Keratinocyte (primary cell): ENCODE data around the gene ZNF154. TPM values are rescaled to one million over a fixed set of nuclear protein-coding genes. Genes with fewer than 3 reads are reported as not detected.

Experiments used
- DNase-seq: peaks from one replicate; pipeline ENCODE4 v3.0.0-alpha.2; 2011; ENCODE audit warnings: low read depth, missing footprints, low spot score
- FAIRE-seq: peaks from 2 replicates; lab custom pipeline; 2011; peaks lifted over from hg19 to GRCh38; lab: Jason Lieb, UNC
- H2AFZ ChIP-seq: 2 replicates; pipeline ENCODE4 v1.6.0; 2012; ENCODE audit warnings: low read length, control low read depth, inconsistent platforms; ENCODE audit not compliant: control insufficient read depth
- H3K27ac ChIP-seq: 2 replicates; pipeline ENCODE4 v1.5.1; 2011; ENCODE audit warnings: low read length; ENCODE audit not compliant: control insufficient read depth, insufficient read depth
- H3K27me3 ChIP-seq: 3 replicates; pipeline ENCODE4 v1.6.0; 2011; ENCODE audit warnings: low read length; ENCODE audit not compliant: control insufficient read depth, insufficient read depth; ENCODE audit errors: extremely low read depth
- H3K36me3 ChIP-seq, 2 experiments: 2 replicates in 1 of 2; 3 replicates in 1 of 2; pipeline ENCODE4 v1.5.1; 2011; ENCODE audit warnings: low read length in 2 of 2, mild to moderate bottlenecking in 1 of 2; ENCODE audit not compliant: control insufficient read depth in 2 of 2, insufficient read depth in 2 of 2; ENCODE audit errors: extremely low read depth in 1 of 2
- H3K4me1 ChIP-seq: 3 replicates; pipeline ENCODE4 v1.5.1; 2011; ENCODE audit warnings: low read length; ENCODE audit not compliant: control insufficient read depth, insufficient read depth; ENCODE audit errors: extremely low read depth
- H3K4me2 ChIP-seq: 3 replicates; pipeline ENCODE4 v1.6.0; 2011; ENCODE audit warnings: low read depth, low read length; ENCODE audit not compliant: control insufficient read depth, insufficient read depth; ENCODE audit errors: extremely low read depth
- H3K4me3 ChIP-seq, 3 experiments: fragments of 200-600 bp in 1 of 3; sonication (generic) in 1 of 3; 2 replicates in 2 of 3; 3 replicates in 1 of 3; pipeline ENCODE4 v1.5.1; 2011 to 2016; ENCODE audit warnings: low read length in 3 of 3, mild to moderate bottlenecking in 3 of 3, control low read depth in 2 of 3, inconsistent platforms in 1 of 3, low read depth in 1 of 3, mixed read lengths in 1 of 3, mixed run types in 1 of 3, moderate library complexity in 1 of 3; ENCODE audit not compliant: control insufficient read depth in 2 of 3, insufficient read depth in 2 of 3; ENCODE audit errors: extremely low read depth in 1 of 3
- H3K79me2 ChIP-seq: 2 replicates; pipeline ENCODE4 v1.6.0; 2012; ENCODE audit warnings: low read length; ENCODE audit not compliant: control insufficient read depth, insufficient read depth
- H3K9ac ChIP-seq: 3 replicates; pipeline ENCODE4 v1.6.0; 2011; ENCODE audit warnings: low read length; ENCODE audit not compliant: control insufficient read depth, insufficient read depth; ENCODE audit errors: extremely low read depth
- H3K9me1 ChIP-seq: 3 replicates; pipeline ENCODE4 v1.6.0; 2011; ENCODE audit warnings: low read length; ENCODE audit not compliant: control insufficient read depth, insufficient read depth; ENCODE audit errors: extremely low read depth
- H3K9me3 ChIP-seq: 2 replicates; pipeline ENCODE4 v1.5.1; 2012; ENCODE audit warnings: low read depth, low read length; ENCODE audit not compliant: control insufficient read depth
- H4K20me1 ChIP-seq: 3 replicates; pipeline ENCODE4 v1.6.0; 2011; ENCODE audit warnings: low read length; ENCODE audit not compliant: control insufficient read depth, insufficient read depth; ENCODE audit errors: extremely low read depth
- EZH2 ChIP-seq: IDR thresholded peaks from one replicate; pipeline ENCODE4 v1.6.1; 2012; ENCODE audit warnings: inconsistent platforms, mild to moderate bottlenecking, low read length, moderate library complexity
- dilution Hi-C: fragments of 300-500 bp; cut with MboI; formaldehyde crosslinking; loops from one replicate; pipeline ENCODE4 v1.7.0; 2020; ENCODE audit warnings: low sequenced_read_pairs; ENCODE audit not compliant: extremely low pct_ligation_motif_present
- polyA plus RNA-seq, 5 experiments: library from polyadenylated mRNA; depleted of rRNA in 3 of 5; stranded (reverse) in 3 of 5; stranded (forward) in 1 of 5; unstranded in 1 of 5; fragments of >200 nt; gene quantifications; 1 replicate in 1 of 5; 2 replicates in 3 of 5; 3 replicates in 1 of 5; pipeline versions ENCODE4 v1.2.1 to v1.2.3, GENCODE V29; 2011 to 2012; ENCODE audit warnings: missing spikeins in 2 of 5, low read depth in 1 of 5, low replicate concordance in 1 of 5
- TF ChIP-seq, protein P1 (sequence below), 3 experiments: IDR thresholded peaks in 1 of 3; conservative IDR thresholded peaks in 1 of 3; optimal IDR thresholded peaks in 1 of 3; 2 replicates in 2 of 3; 3 replicates in 1 of 3; pipeline versions ENCODE3 to v1.5.1; 2011; ENCODE audit warnings: low read length in 3 of 3, mild to moderate bottlenecking in 3 of 3, moderate library complexity in 2 of 3, control low read depth in 1 of 3, inconsistent platforms in 1 of 3; ENCODE audit not compliant: insufficient read depth in 2 of 3; ENCODE audit errors: extremely low read depth in 1 of 3

Gene ZNF154
- polyA plus RNA-seq, 1 donor (not counting 4 experiments of a cell fraction or from before 2014, with no cell fraction given), result 2.8 TPM

DNA sequence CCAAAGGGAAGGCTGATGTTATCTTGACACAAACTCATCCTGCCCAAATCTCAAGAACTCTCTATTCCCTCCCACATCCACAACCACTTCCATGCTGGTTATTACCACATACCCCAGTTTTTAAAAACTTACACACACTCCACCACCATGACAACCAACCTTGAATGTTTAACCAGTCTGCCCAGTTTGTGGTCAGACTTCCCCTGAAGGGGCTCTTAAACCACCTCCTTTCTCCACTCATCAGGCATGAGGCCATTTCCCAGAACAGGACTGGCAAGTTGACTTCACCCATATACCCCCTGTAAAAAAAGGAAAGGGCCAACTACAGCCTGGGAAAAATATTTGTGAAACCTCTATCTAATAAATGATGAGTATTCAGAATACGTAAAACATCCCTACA is 52.7 kb downstream of the ZNF154 start:
- H3K9me3 ChIP-seq, result no peaks in the 10 kb centered on the region
- FAIRE-seq, result no peak
- no peak overlapping the region for H3K27ac ChIP-seq
- TF ChIP-seq, protein P1, sequence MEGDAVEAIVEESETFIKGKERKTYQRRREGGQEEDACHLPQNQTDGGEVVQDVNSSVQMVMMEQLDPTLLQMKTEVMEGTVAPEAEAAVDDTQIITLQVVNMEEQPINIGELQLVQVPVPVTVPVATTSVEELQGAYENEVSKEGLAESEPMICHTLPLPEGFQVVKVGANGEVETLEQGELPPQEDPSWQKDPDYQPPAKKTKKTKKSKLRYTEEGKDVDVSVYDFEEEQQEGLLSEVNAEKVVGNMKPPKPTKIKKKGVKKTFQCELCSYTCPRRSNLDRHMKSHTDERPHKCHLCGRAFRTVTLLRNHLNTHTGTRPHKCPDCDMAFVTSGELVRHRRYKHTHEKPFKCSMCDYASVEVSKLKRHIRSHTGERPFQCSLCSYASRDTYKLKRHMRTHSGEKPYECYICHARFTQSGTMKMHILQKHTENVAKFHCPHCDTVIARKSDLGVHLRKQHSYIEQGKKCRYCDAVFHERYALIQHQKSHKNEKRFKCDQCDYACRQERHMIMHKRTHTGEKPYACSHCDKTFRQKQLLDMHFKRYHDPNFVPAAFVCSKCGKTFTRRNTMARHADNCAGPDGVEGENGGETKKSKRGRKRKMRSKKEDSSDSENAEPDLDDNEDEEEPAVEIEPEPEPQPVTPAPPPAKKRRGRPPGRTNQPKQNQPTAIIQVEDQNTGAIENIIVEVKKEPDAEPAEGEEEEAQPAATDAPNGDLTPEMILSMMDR (optimal IDR thresholded peaks at IDR 0.05 in 1 of 3, IDR thresholded peaks at IDR 0.05 in 1 of 3, conservative IDR thresholded peaks at IDR 0.05 in 1 of 3; ENCODE audit: extremely low read depth in 1 of 3, insufficient read depth in 2 of 3, low read length in 3 of 3), result no peak
- TF ChIP-seq EZH2, result no peak
- no peak overlapping the region for H3K9ac ChIP-seq
- H3K79me2 ChIP-seq, result no peaks in the 10 kb centered on the region
- DNase-seq, result no peak
- no peak overlapping the region for H2AFZ ChIP-seq
- dilution Hi-C loops, result no loop called here
- H4K20me1 ChIP-seq, result no peaks in the 10 kb centered on the region
- H3K4me3 ChIP-seq, result no peak overlapping the region
- no peaks in the 10 kb centered on the region for H3K36me3 ChIP-seq
- H3K9me1 ChIP-seq, result no peaks in the 10 kb centered on the region
- H3K4me1 ChIP-seq, result peaks cover 16% of the 10 kb centered on the region
- H3K27me3 ChIP-seq, result no peaks in the 10 kb centered on the region
- H3K4me2 ChIP-seq, result no peak overlapping the region

GRCh38 chr19:57655443-57655842 is 53.6 kb downstream of the ZNF154 start:
- FAIRE-seq, result no peak
- TF ChIP-seq, protein P1 (optimal IDR thresholded peaks at IDR 0.05 in 1 of 3, IDR thresholded peaks at IDR 0.05 in 1 of 3, conservative IDR thresholded peaks at IDR 0.05 in 1 of 3; ENCODE audit: extremely low read depth in 1 of 3, insufficient read depth in 2 of 3, low read length in 3 of 3), result no peak
- no peak for TF ChIP-seq EZH2

More at GRCh38 chr19:57655443-57655842, 53.6 kb downstream of the ZNF154 start:
- Histone ChIP-seq H3K27ac (no peak overlapping the region), H3K4me3 (no peak overlapping the region), H3K27me3 (no peaks in the 10 kb centered on the region), H3K4me2 (no peak overlapping the region), H3K4me1 (peaks cover 21% of the 10 kb centered on the region), H3K36me3 (no peaks in the 10 kb centered on the region), H4K20me1 (no peaks in the 10 kb centered on the region), H3K79me2 (no peaks in the 10 kb centered on the region), H3K9ac (no peak overlapping the region), H3K9me3 (no peaks in the 10 kb centered on the region), H2AFZ (no peak overlapping the region), H3K9me1 (no peaks in the 10 kb centered on the region)
- dilution Hi-C loops, result no loop called here
- DNase-seq, result no peak
